HepG2 (cell line): Measurements from ENCODE around the gene QRICH2. TPM values are rescaled to one million over a fixed set of nuclear protein-coding genes. Genes with fewer than 3 reads are reported as not detected.

Experiments
- ATF7 ChIP-seq, 2 experiments: fragments of 450-650 bp in 1 of 2; sonication (generic) in 1 of 2; formaldehyde crosslinking in 1 of 2; IDR thresholded peaks; 2 replicates each; pipeline versions ENCODE4 v1.4.0 to v1.6.1; 2016 to 2020; ENCODE audit warnings: antibody characterized with exemption in 1 of 2, mild to moderate bottlenecking in 1 of 2, missing genetic modification reagents in 1 of 2
- GTF3A ChIP-seq: sonication (generic); formaldehyde crosslinking; conservative IDR thresholded peaks from 2 replicates; pipeline ENCODE4 v1.4.0; 2020; ENCODE audit warnings: mild to moderate bottlenecking, missing genetic modification reagents
- PAX8 ChIP-seq: sonication (generic); formaldehyde crosslinking; IDR thresholded peaks from 2 replicates; pipeline ENCODE4 v1.8.0; 2022; ENCODE audit warnings: mild to moderate bottlenecking, missing genetic modification reagents, borderline replicate concordance
- SP5 ChIP-seq: IDR thresholded peaks from 2 replicates; pipeline ENCODE4 v1.6.1; 2016; ENCODE audit warnings: low read depth, borderline replicate concordance
- XRCC5 ChIP-seq: fragments of 200-400 bp; formaldehyde crosslinking; optimal IDR thresholded peaks from 2 replicates; pipeline ENCODE3; 2017; ENCODE audit warnings: mild to moderate bottlenecking, low read length
- YY1 ChIP-seq: IDR thresholded peaks from 2 replicates; pipeline ENCODE4 v1.6.1; 2011; ENCODE audit warnings: low read length, low read depth, moderate library complexity, mild to moderate bottlenecking; ENCODE audit not compliant: insufficient read depth, insufficient replicate concordance
- ZNF207 ChIP-seq: fragments of 450-650 bp; IDR thresholded peaks from 2 replicates; pipeline ENCODE4 v1.6.1; 2016; ENCODE audit warnings: antibody characterized with exemption, borderline replicate concordance
- ZNF264 ChIP-seq: sonication (generic); formaldehyde crosslinking; IDR thresholded peaks from 2 replicates; pipeline ENCODE4 v1.4.0; 2020; ENCODE audit warnings: missing genetic modification reagents
- ZNF468 ChIP-seq: sonication (generic); formaldehyde crosslinking; IDR thresholded peaks from 2 replicates; pipeline ENCODE4 v1.8.0; 2022; ENCODE audit warnings: mild to moderate bottlenecking, moderate library complexity, missing genetic modification reagents
- ZNF550 ChIP-seq: sonication (generic); formaldehyde crosslinking; IDR thresholded peaks from 2 replicates; pipeline ENCODE4 v1.4.0; 2020; ENCODE audit warnings: mild to moderate bottlenecking, missing genetic modification reagents, borderline replicate concordance
- polyA plus RNA-seq, 8 experiments: library from polyadenylated mRNA; depleted of rRNA in 3 of 8; stranded (reverse) in 7 of 8; unstranded in 1 of 8; fragments of >200 nt; fragmentation: Illumina TruSeq in 4 of 8; extraction: Trizol in 4 of 8; gene quantifications; 2 replicates each; pipeline versions ENCODE4 v1.2.1 to v1.2.3, GENCODE V29; 2011 to 2016; ENCODE audit warnings: low read depth in 4 of 8, missing spikeins in 1 of 8, mixed read lengths in 1 of 8; ENCODE audit not compliant: insufficient read depth in 1 of 8
- total RNA-seq, 5 experiments: library from RNA; depleted of rRNA; stranded (reverse); fragments of >200 nt; fragmentation: Illumina TruSeq; extraction: Trizol; gene quantifications; 2 replicates each; pipeline ENCODE4 v1.2.3, GENCODE V29; 2016; ENCODE audit warnings: low read depth in 1 of 5
- TF ChIP-seq, protein P1 (sequence below): sonication (generic); formaldehyde crosslinking; IDR thresholded peaks from 2 replicates; pipeline ENCODE4 v1.4.0; 2020; ENCODE audit warnings: missing genetic modification reagents
- TF ChIP-seq, protein P2 (sequence below): sonication (generic); formaldehyde crosslinking; IDR thresholded peaks from 2 replicates; pipeline ENCODE4 v1.8.0; 2022; ENCODE audit warnings: mild to moderate bottlenecking, missing genetic modification reagents; ENCODE audit not compliant: insufficient replicate concordance
- TF ChIP-seq, protein P3 (sequence below): sonication (generic); formaldehyde crosslinking; IDR thresholded peaks from 2 replicates; pipeline ENCODE4 v1.8.1; 2023; ENCODE audit warnings: missing genetic modification reagents, inconsistent platforms, borderline replicate concordance
- TF ChIP-seq, protein P4 (sequence below): sonication (generic); formaldehyde crosslinking; IDR thresholded peaks from 2 replicates; pipeline ENCODE4 v1.8.1; 2023; ENCODE audit warnings: mild to moderate bottlenecking, inconsistent platforms, moderate library complexity, missing genetic modification reagents, borderline replicate concordance
- TF ChIP-seq, protein P5 (sequence below): sonication (generic); formaldehyde crosslinking; IDR thresholded peaks from 2 replicates; pipeline ENCODE4 v1.5.1; 2020; ENCODE audit warnings: mild to moderate bottlenecking, missing genetic modification reagents, moderate library complexity

The QRICH2 gene
- total and polyA plus RNA-seq, 2 of the 13 experiments (the other 11 are each of a cell fraction or from before 2014, with no cell fraction given) = 3.7 to 5.7 TPM

GRCh38 chr17:76353599-76354316, 45.7 kb upstream of the QRICH2 start, which contains the start of gene PRPSAP1 (continued):
- TF ChIP-seq, protein P1, sequence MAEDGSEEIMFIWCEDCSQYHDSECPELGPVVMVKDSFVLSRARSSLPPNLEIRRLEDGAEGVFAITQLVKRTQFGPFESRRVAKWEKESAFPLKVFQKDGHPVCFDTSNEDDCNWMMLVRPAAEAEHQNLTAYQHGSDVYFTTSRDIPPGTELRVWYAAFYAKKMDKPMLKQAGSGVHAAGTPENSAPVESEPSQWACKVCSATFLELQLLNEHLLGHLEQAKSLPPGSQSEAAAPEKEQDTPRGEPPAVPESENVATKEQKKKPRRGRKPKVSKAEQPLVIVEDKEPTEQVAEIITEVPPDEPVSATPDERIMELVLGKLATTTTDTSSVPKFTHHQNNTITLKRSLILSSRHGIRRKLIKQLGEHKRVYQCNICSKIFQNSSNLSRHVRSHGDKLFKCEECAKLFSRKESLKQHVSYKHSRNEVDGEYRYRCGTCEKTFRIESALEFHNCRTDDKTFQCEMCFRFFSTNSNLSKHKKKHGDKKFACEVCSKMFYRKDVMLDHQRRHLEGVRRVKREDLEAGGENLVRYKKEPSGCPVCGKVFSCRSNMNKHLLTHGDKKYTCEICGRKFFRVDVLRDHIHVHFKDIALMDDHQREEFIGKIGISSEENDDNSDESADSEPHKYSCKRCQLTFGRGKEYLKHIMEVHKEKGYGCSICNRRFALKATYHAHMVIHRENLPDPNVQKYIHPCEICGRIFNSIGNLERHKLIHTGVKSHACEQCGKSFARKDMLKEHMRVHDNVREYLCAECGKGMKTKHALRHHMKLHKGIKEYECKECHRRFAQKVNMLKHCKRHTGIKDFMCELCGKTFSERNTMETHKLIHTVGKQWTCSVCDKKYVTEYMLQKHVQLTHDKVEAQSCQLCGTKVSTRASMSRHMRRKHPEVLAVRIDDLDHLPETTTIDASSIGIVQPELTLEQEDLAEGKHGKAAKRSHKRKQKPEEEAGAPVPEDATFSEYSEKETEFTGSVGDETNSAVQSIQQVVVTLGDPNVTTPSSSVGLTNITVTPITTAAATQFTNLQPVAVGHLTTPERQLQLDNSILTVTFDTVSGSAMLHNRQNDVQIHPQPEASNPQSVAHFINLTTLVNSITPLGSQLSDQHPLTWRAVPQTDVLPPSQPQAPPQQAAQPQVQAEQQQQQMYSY (CRISPR knock-in tag) = 0 out of 2 replicates have a peak, but pooled peaks have one; percentile 48
- TF ChIP-seq, protein P2, sequence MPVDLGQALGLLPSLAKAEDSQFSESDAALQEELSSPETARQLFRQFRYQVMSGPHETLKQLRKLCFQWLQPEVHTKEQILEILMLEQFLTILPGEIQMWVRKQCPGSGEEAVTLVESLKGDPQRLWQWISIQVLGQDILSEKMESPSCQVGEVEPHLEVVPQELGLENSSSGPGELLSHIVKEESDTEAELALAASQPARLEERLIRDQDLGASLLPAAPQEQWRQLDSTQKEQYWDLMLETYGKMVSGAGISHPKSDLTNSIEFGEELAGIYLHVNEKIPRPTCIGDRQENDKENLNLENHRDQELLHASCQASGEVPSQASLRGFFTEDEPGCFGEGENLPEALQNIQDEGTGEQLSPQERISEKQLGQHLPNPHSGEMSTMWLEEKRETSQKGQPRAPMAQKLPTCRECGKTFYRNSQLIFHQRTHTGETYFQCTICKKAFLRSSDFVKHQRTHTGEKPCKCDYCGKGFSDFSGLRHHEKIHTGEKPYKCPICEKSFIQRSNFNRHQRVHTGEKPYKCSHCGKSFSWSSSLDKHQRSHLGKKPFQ (CRISPR knock-in tag) = no peak
- no peak for TF ChIP-seq ATF7 (IDR thresholded peaks at IDR 0.05)
- TF ChIP-seq ATF7 (CRISPR knock-in tag; IDR thresholded peaks at IDR 0.05) = peak; percentile 81
- 0 out of 2 replicates have a peak, but pooled peaks have one; percentile 66 for TF ChIP-seq GTF3A (CRISPR knock-in tag)
- TF ChIP-seq XRCC5 = peak; percentile 94
- TF ChIP-seq, protein P3, sequence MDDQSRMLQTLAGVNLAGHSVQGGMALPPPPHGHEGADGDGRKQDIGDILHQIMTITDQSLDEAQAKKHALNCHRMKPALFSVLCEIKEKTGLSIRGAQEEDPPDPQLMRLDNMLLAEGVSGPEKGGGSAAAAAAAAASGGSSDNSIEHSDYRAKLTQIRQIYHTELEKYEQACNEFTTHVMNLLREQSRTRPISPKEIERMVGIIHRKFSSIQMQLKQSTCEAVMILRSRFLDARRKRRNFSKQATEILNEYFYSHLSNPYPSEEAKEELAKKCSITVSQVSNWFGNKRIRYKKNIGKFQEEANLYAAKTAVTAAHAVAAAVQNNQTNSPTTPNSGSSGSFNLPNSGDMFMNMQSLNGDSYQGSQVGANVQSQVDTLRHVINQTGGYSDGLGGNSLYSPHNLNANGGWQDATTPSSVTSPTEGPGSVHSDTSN = peak; percentile 90
- TF ChIP-seq, protein P4, sequence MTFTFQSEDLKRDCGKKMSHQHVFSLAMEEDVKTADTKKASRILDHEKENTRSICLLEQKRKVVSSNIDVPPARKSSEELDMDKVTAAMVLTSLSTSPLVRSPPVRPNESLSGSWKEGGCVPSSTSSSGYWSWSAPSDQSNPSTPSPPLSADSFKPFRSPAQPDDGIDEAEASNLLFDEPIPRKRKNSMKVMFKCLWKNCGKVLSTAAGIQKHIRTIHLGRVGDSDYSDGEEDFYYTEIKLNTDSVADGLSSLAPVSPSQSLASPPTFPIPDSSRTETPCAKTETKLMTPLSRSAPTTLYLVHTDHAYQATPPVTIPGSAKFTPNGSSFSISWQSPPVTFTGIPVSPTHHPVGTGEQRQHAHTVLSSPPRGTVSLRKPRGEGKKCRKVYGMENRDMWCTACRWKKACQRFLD (CRISPR knock-in tag) = peak; percentile 66; the same call in 1 of the 2 replicates
- TF ChIP-seq ZNF468 = 0 out of 2 replicates have a peak, but pooled peaks have one; percentile 14
- TF ChIP-seq YY1 = peak; percentile 100
- peak; percentile 77; the same call in 1 of the 2 replicates for TF ChIP-seq SP5 (CRISPR knock-in tag)
- TF ChIP-seq, protein P5, sequence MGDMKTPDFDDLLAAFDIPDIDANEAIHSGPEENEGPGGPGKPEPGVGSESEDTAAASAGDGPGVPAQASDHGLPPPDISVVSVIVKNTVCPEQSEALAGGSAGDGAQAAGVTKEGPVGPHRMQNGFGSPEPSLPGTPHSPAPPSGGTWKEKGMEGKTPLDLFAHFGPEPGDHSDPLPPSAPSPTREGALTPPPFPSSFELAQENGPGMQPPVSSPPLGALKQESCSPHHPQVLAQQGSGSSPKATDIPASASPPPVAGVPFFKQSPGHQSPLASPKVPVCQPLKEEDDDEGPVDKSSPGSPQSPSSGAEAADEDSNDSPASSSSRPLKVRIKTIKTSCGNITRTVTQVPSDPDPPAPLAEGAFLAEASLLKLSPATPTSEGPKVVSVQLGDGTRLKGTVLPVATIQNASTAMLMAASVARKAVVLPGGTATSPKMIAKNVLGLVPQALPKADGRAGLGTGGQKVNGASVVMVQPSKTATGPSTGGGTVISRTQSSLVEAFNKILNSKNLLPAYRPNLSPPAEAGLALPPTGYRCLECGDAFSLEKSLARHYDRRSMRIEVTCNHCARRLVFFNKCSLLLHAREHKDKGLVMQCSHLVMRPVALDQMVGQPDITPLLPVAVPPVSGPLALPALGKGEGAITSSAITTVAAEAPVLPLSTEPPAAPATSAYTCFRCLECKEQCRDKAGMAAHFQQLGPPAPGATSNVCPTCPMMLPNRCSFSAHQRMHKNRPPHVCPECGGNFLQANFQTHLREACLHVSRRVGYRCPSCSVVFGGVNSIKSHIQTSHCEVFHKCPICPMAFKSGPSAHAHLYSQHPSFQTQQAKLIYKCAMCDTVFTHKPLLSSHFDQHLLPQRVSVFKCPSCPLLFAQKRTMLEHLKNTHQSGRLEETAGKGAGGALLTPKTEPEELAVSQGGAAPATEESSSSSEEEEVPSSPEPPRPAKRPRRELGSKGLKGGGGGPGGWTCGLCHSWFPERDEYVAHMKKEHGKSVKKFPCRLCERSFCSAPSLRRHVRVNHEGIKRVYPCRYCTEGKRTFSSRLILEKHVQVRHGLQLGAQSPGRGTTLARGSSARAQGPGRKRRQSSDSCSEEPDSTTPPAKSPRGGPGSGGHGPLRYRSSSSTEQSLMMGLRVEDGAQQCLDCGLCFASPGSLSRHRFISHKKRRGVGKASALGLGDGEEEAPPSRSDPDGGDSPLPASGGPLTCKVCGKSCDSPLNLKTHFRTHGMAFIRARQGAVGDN (CRISPR knock-in tag) = peak; percentile 90
- no peak for TF ChIP-seq ZNF207
- TF ChIP-seq ZNF264 = peak; percentile 88
- TF ChIP-seq ZNF550 (CRISPR knock-in tag) = peak; percentile 94; the same call in 1 of the 2 replicates
- TF ChIP-seq PAX8 (CRISPR knock-in tag) = peak; percentile 88; the same call in 1 of the 2 replicates
